ENCODE measurements around the gene GTF2E1.
"Not testable (repeated sequence)": the region's sequence is repeated elsewhere in the genome, so short reads cannot be mapped to it uniquely, and the experiment has no call there.

Gene GTF2E1

DNA sequence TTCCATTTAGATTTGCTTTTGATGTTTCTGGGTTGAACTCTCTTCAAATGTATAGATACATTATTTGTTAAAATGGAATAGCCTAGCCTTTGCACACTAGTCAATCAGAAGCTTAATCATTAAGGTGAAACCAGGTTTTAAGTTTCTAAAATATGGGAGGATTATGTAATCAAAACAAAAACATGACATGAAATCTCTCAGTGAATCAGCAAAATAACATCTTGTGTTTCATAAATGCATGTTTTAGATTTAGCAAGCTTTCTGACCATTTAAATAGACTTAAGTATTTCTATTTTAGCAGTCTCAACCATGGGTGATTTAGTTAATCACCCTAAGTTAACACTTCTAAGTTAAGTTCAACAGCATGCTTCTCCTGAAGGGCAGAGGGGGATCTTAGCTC, 11.3 kb downstream of the GTF2E1 start:
- FAIRE-seq (no peak), DNase-seq (ENCODE audit: low spot score) (no peak)

DNA sequence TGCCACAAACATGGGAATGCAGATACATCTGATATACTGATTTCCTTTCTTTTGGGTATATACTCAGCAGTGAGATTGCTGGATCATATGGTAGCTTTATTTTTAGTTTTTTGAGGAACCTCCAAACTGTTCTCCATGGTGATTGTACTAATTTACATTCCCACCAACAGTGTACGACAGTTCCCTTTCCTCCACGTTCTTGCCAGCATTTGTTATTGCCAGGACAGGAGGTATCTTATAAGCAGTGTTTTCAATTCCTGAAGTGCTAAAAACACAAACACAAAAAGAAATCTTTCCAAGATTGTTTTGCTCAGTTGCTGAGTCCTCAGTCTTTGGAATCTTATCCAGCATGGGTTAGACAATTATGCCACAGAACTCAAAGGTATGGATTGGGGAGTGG, 13.5 kb downstream of the GTF2E1 start:
- no peak for FAIRE-seq

DNA sequence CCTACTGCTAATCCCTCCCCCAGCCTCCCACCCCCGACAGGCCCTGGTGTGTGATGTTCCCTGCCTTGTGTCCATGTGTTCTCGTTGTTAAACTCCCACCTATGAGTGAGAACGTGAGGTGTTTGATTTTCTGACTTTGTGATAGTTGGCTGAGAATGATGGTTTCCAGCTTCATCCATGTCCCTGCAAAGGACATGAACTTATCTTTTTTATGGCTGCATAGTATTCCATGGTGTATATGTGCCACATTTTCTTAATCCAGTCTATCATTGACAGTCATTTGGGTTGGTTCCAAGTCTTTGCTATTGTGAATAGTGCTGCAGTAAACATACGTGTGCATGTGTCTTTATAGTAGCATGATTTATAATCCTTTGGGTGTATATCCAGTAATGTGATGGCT, 16.0 kb downstream of the GTF2E1 start:
- FAIRE-seq; DNase-seq (ENCODE audit: low spot score): not testable (repeated sequence)

More for the DNA sequence above, 13.5 kb downstream of the GTF2E1 start:
- DNase-seq (ENCODE audit: low spot score): no peak

DNA sequence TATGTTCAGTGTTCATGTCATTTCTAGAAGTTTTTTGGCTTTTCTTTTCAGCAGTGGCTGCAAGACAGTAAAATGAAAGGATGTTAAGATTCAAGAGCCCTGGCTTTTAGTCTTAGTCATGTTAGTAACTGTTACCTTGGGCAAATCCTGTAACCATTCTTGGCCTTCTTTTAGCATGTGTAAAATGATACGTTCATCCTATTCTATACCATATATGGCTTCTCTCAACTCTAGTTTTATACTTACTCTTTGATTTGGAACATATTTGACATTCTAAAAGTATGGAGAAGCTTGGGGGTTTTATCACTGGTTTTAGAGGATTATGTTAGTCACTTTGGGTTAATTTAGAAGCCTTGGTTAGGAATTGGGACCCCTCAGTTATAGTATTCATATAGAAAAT, 20.1 kb downstream of the GTF2E1 start:
- FAIRE-seq (no peak), DNase-seq (ENCODE audit: low spot score) (no peak)

DNA sequence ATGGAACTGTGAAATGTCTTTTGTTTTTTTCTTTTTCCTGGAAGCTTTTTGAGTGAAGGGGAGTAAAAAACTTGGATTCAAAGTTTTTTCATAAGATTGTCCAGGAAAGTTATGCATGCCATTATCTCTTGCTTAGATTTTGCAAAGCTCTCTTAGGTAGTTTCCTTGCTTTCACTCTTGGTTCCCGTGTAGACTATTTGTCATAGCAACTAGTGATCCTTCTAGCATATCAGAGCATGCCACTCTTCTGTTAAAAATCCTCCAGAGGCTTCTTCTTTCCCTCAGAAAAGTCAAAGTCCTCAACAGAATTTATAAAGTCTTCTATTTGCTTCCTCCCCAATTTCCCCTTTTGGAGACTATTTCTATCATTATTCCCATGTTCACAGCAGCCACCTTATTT, 21.1 kb downstream of the GTF2E1 start:
- DNase-seq (ENCODE audit: low spot score) (no peak), FAIRE-seq (no peak)

DNA sequence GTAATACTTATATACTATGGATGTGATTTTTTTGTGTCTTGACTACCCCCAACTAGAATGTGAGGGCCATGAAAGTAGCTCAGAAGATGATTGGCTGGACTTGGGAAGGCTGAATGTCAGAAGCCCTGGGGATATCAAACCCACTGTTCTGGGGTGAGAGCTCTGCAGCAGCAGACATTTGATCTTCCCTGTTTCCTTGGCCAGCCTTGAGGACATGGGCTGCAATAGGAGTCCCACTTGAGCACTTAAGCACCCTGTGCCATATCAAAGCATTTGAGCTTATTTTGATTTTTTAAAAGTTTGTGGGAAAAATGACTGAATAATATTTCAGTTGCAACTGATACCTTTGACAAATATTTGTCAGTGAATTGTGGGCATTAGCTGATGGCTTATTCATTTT, 21.7 kb downstream of the GTF2E1 start:
- no peak for DNase-seq (ENCODE audit: low spot score)
- FAIRE-seq: no peak

DNA sequence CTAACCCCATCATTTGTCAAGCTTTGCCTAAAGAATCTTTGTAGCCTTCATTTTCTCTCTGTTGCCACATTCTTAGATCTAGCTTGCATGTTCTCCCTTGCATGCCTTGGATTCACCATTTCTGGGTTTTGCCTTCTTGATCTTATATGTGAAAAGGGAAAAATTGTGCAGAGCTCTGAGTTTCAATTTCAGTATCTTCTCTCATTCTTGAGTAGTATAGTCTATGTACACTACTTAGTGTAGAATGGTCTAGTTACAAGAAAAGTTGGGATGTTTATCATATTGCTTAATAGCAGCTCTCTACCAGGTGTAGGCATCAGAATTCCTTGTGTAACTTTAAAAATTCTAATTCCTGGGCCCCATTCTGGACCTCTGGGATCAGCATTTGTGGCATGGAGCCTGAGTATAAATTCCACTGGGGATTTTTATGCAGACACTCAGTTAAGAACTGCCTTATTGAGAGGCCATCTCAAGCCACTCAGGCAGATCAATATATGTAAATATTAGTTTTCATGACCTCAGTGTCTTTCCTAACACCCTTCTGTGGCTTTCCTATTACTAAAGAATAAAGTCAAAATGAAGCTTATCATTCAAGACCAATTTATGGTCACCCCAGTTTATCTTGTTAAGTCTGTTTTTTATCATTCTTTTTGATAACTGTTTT, 23.4 kb downstream of the GTF2E1 start:
- DNase-seq (ENCODE audit: low spot score): no peak
- FAIRE-seq: no peak

DNA sequence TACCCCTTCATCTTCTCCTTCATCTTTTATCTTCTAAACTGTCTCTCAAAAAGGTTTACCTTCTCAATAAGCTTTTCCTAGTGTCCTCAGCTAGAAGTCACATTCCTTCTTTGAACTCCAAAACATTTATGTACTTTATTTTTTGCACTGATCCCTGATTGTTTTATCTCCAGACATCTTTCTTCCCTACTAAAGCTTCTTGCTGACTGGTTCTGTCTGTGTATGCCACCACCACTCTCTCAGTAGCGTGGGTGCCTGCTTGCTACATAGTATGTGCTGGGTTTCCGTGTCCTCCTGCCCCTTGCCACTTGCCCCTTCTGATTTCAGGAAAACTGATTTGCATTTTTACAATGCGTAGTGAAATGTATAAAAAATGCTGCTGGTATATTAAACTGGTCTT, 24.0 kb downstream of the GTF2E1 start:
- FAIRE-seq (no peak), DNase-seq (ENCODE audit: low spot score) (no peak)

DNA sequence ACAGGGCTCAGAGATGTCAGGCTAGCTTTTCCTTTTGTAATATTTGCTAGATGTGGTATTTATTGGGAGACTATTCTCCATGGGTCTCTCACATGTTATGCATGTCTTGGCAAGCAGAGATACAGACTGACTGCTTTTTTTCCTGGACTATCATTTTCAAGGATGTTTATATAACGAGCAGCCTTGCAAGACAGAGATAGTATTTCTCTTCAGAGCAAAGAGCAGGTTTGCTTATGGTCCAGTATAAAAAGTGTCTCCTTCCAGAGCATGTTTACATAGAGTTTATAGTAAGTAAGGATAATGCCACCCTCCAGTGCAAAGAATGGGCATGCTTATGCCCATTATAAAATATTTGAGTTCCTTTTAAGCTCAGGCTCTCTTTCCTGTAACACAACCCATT, 24.6 kb downstream of the GTF2E1 start:
- FAIRE-seq (no peak), DNase-seq (ENCODE audit: low spot score) (no peak)

DNA sequence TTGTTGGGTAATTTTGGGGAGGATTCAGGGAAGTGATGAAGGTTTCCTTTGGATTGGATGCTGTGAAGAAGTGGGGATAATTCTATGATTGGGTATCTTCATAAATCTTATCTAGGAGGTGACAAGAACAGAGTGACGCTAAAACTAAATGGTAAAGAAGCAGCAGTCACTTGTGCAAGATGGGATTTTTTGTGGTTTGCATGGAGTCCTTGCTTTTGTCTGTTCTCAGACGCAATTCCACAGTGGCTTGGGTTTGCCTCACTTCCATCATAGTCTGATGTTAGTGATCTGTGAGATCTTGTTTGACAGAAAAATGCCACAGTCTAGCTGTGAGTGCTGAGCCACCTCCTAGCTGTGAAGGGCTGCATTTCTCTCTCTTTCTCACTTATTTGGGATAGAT, 26.9 kb downstream of the GTF2E1 start:
- no peak for FAIRE-seq

DNA sequence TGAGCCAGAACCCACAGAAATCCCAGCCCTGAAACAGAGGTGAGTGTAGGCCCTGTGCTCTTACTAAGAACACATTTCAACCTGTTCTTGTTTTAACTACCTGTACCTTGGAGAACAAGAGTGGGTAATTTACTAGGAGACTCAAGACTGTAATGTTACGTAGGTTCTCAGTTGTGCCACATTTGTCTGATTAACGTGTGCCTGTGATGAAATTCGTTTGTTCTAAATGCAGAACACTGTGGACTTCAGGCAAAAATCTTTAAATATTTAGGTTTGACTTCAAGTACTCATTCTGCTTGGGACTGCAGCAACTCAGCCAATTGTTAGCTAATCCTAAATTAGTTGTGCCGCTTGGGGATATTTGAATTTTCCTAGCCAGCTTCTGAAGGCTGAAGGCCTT, 28.3 kb downstream of the GTF2E1 start:
- DNase-seq (ENCODE audit: low spot score) (no peak), FAIRE-seq (no peak)

More for the DNA sequence above, 26.9 kb downstream of the GTF2E1 start:
- no peak for DNase-seq (ENCODE audit: low spot score)

DNA sequence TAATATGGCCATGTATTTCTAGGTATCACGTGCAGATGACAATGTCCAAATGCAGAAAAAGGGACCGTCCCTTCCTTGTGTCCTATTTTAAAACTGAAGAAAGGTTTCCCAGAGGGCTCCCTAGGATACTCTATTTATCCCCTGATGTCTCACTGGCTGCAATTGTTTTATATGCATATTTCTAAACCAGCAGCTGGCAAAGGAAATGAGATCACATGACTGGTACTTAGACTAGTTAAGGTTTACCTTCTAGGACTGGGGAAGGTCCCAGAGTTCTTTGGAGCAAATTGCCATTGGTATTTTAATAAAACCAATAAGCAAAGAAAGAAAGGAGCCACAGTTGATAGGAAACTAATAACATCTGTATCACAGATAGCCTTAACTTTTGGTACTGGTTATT, 29.5 kb downstream of the GTF2E1 start:
- DNase-seq (ENCODE audit: low spot score): no peak
- FAIRE-seq: no peak

DNA sequence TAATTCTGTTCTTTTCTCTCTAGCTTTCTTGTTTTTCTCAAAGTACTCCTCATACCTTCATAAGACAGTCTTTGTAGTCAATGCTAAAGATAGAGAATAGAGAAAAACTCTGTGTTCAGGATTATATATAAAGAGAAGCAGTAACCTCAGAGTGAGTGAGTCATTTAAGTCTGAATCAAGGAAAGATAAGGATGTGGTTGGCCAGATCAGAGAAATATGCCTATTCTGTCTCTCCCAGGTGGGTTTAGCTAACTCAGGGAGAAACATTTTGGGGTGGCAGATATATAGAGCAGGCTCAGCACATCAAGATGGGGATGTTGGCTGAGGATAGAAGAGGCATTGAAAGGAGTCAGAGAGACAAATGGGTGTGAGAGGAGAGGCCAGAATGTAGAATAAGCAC, 31.4 kb downstream of the GTF2E1 start:
- peak; percentile 92 for FAIRE-seq
- DNase-seq (ENCODE audit: low spot score): peak; percentile 57

DNA sequence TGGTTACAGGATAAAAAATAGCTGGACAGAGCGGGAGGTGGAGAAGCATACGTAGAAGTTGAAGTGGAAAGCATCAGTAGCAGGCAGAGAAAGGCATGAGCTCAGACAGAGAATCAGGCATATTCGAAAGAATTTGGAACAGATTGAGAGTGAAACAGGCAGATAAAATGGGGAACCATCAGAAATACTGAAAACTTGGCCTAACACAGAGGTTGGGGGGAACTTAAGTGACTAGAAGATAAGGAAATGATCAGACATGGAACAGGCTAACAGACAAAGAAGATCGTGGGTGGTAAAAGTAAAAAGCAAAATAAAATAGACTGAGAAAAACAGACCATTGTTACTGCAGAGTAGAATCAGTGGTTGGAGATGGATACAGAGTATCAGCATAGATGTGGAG, 32.9 kb downstream of the GTF2E1 start:
- DNase-seq (ENCODE audit: low spot score): no peak
- FAIRE-seq: no peak

DNA sequence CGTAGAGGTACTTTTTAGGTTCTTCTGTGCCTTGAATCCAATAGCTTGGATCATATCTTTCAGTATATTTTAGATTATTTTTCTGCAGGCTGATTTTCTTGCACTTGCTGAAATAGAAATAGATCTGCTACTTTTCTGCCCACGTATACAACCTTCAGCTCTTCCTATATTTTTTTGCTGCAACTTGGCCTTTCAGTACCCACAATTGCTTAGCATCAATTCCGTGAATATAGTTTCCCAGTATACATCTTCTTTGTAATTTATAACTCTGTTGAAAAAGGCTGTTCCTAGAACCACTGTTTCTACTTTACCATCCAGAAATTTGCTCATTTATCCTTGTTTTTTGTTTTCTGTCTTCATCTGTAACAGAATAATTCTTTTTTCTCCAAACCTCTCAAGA, 36.2 kb downstream of the GTF2E1 start:
- no peak for FAIRE-seq
- DNase-seq (ENCODE audit: low spot score): no peak

DNA sequence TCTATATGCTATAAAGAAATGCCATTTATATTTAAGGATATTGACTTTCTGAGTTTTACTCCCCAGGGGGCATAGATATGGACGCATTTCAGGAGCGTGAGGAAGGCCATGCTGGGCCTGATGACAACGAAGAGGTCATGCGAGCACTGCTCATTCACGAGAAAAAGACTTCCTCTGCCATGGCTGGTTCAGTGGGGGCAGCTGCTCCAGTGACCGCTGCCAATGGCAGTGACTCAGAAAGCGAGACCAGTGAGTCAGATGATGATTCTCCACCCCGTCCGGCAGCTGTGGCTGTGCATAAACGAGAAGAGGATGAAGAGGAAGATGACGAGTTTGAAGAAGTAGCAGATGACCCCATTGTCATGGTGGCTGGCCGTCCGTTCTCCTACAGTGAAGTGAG, 38.4 kb downstream of the GTF2E1 start:
- DNase-seq (ENCODE audit: low spot score): peak; percentile 92
- peak; percentile 96 for FAIRE-seq

DNA sequence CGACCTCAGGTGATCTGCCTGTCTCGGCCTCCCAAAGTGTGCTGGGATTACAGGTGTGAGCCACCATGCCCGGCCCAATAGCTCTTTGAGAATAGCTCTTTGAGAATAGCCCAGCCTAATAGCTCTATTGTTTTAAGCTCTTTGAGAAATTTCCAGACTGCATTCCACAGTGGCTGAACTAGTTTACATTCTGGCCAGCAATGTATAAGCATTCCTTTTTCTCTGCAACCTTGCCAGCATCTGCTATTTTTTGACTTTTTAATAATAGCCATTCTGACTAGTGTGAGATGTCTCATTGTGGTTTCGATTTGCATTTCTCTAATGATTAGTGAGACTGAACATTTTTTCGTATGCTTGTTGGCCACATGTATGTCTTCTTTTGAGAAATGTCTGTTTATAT, 43.3 kb downstream of the GTF2E1 start:
- DNase-seq (ENCODE audit: low spot score); FAIRE-seq: not testable (repeated sequence)

DNA sequence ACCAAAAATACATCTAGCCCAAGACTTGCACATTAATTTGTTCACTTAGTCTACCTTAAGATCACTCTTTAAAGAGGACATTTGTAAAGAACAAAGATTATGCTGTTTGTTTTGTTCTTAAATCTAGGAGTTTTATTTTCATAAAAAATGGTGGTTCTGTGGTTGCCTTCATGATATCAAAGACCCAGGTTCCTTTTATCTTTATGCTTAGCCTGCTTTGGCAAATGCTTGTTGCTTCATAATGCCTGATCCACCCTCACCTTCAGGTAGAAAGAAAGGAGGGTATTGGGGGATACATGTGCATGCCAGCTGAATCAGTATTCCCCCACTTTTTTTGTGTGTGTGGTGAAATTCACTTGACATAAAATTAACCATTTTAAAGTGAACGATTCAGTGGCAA, 48.5 kb downstream of the GTF2E1 start:
- DNase-seq (ENCODE audit: low spot score): no peak
- no peak for FAIRE-seq

DNA sequence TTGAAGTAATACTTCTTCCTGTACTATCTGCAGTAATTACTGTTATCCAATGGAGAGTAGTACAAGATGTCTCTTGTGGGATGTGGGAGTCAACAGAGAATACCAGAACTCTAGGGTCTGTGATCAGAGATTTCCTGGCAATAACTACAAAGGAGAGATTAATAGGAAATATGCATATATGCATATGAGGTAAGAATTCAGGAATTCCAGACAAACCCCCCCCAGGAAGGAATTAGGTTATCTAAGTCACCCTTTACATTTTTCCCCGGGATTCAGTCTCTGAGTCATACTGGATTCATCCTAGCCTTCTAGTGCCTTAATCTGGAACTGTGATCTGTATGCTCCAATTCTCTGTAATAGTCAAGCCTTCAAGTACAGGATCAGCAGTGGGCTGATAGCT, 49.4 kb downstream of the GTF2E1 start:
- FAIRE-seq (peak; percentile 76), DNase-seq (ENCODE audit: low spot score) (peak; percentile 70)

DNA sequence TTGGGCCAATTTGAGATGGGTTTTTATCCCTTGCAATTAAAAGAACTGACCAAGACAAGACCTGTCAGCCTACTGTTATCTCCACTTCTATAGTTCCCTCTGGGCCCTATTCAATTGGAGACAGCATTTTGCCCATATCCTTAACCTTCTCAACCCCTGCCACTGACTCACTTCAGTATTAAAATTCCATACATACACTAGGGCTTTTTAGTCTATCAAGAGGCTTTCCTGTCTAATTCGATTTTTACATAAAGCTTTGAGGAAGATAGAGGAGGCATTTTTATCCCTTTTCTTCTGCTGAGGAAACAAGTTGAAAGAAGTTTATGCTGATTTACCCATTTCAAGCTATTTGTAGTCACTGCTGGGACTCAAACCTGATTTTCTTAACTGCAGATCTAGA, 51.1 kb downstream of the GTF2E1 start:
- FAIRE-seq: no peak
- DNase-seq (ENCODE audit: low spot score): no peak

DNA sequence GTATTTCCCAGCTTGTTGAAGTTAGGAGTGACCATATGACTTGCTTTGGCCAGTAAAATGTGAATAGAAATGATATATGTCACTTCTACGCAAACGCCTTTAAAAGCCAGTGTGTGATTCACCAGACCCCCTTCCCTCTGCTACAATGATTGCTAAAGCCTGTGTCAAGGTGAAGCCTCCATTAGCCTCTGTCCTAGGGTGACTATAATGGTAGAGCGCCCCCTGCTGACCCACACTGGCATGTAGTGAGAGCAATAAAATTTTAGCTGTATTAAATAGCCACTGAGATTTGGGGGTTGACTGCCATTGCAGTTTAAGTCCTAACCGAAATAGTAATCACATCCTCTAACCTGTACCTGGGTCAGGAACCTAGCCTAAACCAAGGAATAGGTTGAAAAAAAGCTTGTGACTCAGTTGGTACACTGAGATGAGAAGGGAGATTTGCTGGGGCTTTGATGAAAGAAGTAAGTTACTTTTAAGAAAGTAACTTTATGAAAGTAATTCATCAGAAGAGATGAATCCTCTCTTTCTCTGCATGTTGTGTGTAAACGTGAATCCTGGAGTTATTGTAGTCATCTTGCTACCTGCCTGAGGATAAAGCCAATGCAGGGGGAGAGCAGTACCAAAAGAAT, 52.6 kb downstream of the GTF2E1 start:
- DNase-seq (ENCODE audit: low spot score) (peak; percentile 66), FAIRE-seq (peak; percentile 64)

DNA sequence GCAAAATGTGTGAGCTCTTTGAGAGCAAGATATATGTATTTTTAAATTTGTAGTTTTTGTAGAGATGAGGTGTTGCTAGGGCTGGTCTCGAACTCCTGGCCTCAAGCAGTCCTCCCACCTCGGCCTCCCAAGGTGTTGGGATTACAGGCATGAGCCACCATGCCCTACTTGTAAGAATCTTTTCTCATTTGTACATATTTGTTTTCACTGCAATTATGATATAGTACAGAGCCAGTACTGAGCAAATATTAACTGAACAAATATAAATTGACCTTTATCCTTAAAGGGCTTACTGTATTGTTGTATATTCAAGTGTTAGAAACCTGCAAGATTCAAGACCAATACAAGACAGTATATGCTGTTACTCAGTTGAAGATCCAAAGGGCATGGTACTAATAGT, 53.4 kb downstream of the GTF2E1 start:
- DNase-seq (ENCODE audit: low spot score) (no peak), FAIRE-seq (no peak)

DNA sequence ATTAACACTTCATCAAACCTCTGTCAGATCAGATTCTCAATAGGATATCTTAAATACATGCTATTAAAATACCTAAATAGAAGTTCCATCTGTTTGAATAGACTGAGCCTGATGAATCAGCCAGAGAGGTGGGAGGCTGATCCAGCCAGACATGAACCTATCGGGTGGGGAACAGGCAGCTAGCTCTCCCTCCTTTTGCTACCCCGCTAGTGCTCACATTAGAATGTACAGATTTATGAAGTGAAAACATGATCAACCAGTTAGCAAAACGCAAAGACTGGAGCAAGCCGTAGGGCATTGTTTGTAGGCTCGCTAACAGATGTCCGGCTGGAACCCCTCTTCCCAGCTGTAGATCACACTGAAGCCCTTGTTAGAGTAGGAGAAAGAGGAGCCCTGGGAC, 54.4 kb downstream of the GTF2E1 start:
- no peak for FAIRE-seq

More for the DNA sequence above, 54.4 kb downstream of the GTF2E1 start:
- DNase-seq (ENCODE audit: low spot score): no peak

Data from RCC 7860 (cell line).